IMR-90 (cell line): ENCODE results near the gene RFTN1. TPM values are rescaled to one million over a fixed set of nuclear protein-coding genes. Genes with fewer than 3 reads are reported as not detected.

Experiments
- ATAC-seq: fragments of 200-7000 bp; cut with Tn5 transposase; 2 replicates; pipeline ENCODE4 v1.9.1; 2020; ENCODE audit warnings: low read depth, mild to moderate bottlenecking, moderate library complexity
- BruUV-seq: library from RNA; stranded (reverse); fragments of 400-500 nt; replicated peaks from 2 replicates; lab custom pipeline; 2021; lab: Mats Ljungman, UMichigan
- CTCF ChIA-PET: fragments of 300-600 bp; formaldehyde crosslinking; extraction: SDS; loops from one replicate; lab custom pipeline; 2021; ENCODE audit warnings: antibody characterized with exemption; lab: Yijun Ruan, JAX
- POLR2A ChIA-PET: fragments of 300-600 bp; sonication (Branson Sonifier 250); formaldehyde crosslinking; loops from one replicate; lab custom pipeline; 2022; ENCODE audit warnings: antibody characterized with exemption; ENCODE audit not compliant: unreplicated experiment; lab: Charles Lee
- DNase-seq: peaks from one replicate; pipeline ENCODE4 v3.0.0; 2013
- H2AFZ ChIP-seq: replicated peaks from 2 replicates; pipeline ENCODE3; 2013; ENCODE audit warnings: low read length, mild to moderate bottlenecking; ENCODE audit not compliant: poor library complexity
- H2AK5ac ChIP-seq: 2 replicates; pipeline ENCODE4 v1.6.1; 2013; ENCODE audit warnings: low read depth, low read length, inconsistent platforms
- H2AK9ac ChIP-seq: replicated peaks from 2 replicates; pipeline ENCODE3; 2013; ENCODE audit warnings: mild to moderate bottlenecking, low read depth, low read length, moderate library complexity; ENCODE audit not compliant: poor library complexity
- H2BK120ac ChIP-seq: 2 replicates; pipeline ENCODE4 v1.6.1; 2013; ENCODE audit warnings: low read depth, low read length, inconsistent platforms
- H2BK15ac ChIP-seq: 3 replicates; pipeline ENCODE4 v1.6.1; 2013; ENCODE audit warnings: low read depth, low read length, inconsistent platforms
- H2BK20ac ChIP-seq: 2 replicates; pipeline ENCODE4 v1.6.1; 2013; ENCODE audit warnings: low read depth, mild to moderate bottlenecking, inconsistent platforms, low read length, moderate library complexity
- H2BK5ac ChIP-seq: 2 replicates; pipeline ENCODE4 v1.6.1; 2013; ENCODE audit warnings: mild to moderate bottlenecking, low read depth, low read length, inconsistent platforms; ENCODE audit not compliant: poor library complexity, severe bottlenecking
- H3K14ac ChIP-seq: replicated peaks from 2 replicates; pipeline ENCODE4 v1.6.1; 2013; ENCODE audit warnings: low read depth, low read length, inconsistent platforms
- H3K18ac ChIP-seq: 2 replicates; pipeline ENCODE4 v1.6.1; 2013; ENCODE audit warnings: low read depth, low read length, control low read depth
- H3K23ac ChIP-seq: 2 replicates; pipeline ENCODE4 v1.6.1; 2013; ENCODE audit warnings: low read depth, low read length, inconsistent platforms
- H3K27ac ChIP-seq: 2 replicates; pipeline ENCODE4 v1.5.1; 2013; ENCODE audit warnings: mild to moderate bottlenecking, control low read depth, low read length; ENCODE audit not compliant: insufficient read depth
- H3K27me3 ChIP-seq: 2 replicates; pipeline ENCODE4 v1.6.1; 2013; ENCODE audit warnings: low read length; ENCODE audit not compliant: control insufficient read depth, insufficient read depth
- H3K36me3 ChIP-seq: 2 replicates; pipeline ENCODE4 v1.6.1; 2013; ENCODE audit warnings: low read length, mixed read lengths; ENCODE audit not compliant: control insufficient read depth, insufficient read depth
- H3K4ac ChIP-seq: 2 replicates; pipeline ENCODE4 v1.6.1; 2013; ENCODE audit warnings: low read depth, low read length, inconsistent platforms
- H3K4me1 ChIP-seq: 2 replicates; pipeline ENCODE4 v1.6.1; 2013; ENCODE audit warnings: low read length, mixed read lengths; ENCODE audit not compliant: control insufficient read depth, insufficient read depth
- H3K4me2 ChIP-seq: 2 replicates; pipeline ENCODE4 v1.6.1; 2013; ENCODE audit warnings: low read depth, mild to moderate bottlenecking, control low read depth, low read length, moderate library complexity
- H3K4me3 ChIP-seq: 2 replicates; pipeline ENCODE4 v1.5.1; 2013; ENCODE audit warnings: low read depth, mild to moderate bottlenecking, control low read depth, low read length, moderate library complexity; ENCODE audit not compliant: insufficient read depth
- H3K56ac ChIP-seq: 2 replicates; pipeline ENCODE4 v1.6.1; 2013; ENCODE audit warnings: low read length, inconsistent platforms; ENCODE audit not compliant: insufficient read depth; ENCODE audit errors: extremely low read depth
- H3K79me1 ChIP-seq, 2 experiments: 2 replicates each; pipeline ENCODE4 v1.6.1; 2013; ENCODE audit warnings: low read length in 2 of 2, inconsistent platforms in 1 of 2, low read depth in 1 of 2
- H3K9ac ChIP-seq: 2 replicates; pipeline ENCODE4 v1.6.1; 2013; ENCODE audit warnings: low read depth, low read length, control low read depth
- H3K9me1 ChIP-seq: 2 replicates; pipeline ENCODE4 v1.6.1; 2013; ENCODE audit warnings: low read length, inconsistent platforms; ENCODE audit not compliant: insufficient read depth
- H3K9me3 ChIP-seq: 2 replicates; pipeline ENCODE4 v1.6.1; 2013; ENCODE audit warnings: low read length; ENCODE audit not compliant: control insufficient read depth, insufficient read depth
- H4K20me1 ChIP-seq: 2 replicates; pipeline ENCODE4 v1.6.1; 2013; ENCODE audit warnings: low read length, inconsistent platforms; ENCODE audit not compliant: insufficient read depth
- H4K5ac ChIP-seq: 2 replicates; pipeline ENCODE4 v1.6.1; 2013; ENCODE audit warnings: mild to moderate bottlenecking, low read depth, low read length, control low read depth
- H4K8ac ChIP-seq, 2 experiments: 2 replicates each; pipeline ENCODE4 v1.6.1; 2013; ENCODE audit warnings: low read depth in 2 of 2, low read length in 2 of 2, control low read depth in 1 of 2, inconsistent platforms in 1 of 2
- H4K91ac ChIP-seq: 2 replicates; pipeline ENCODE4 v1.6.1; 2013; ENCODE audit warnings: low read depth, low read length, inconsistent platforms; ENCODE audit not compliant: insufficient read depth
- BHLHE40 ChIP-seq: fragments of 150-350 bp; IDR thresholded peaks from 2 replicates; pipeline ENCODE4 v1.6.1; 2016; ENCODE audit warnings: mild to moderate bottlenecking, low read depth, low read length
- CEBPB ChIP-seq: IDR thresholded peaks from 2 replicates; pipeline ENCODE4 v1.6.1; 2012; ENCODE audit warnings: low read depth, low read length, improper control_type of control experiment
- CHD1 ChIP-seq: IDR thresholded peaks from 2 replicates; pipeline ENCODE4 v1.6.1; 2012; ENCODE audit warnings: low read depth, low read length, improper control_type of control experiment
- ELK1 ChIP-seq: fragments of 150-350 bp; IDR thresholded peaks from 2 replicates; pipeline ENCODE4 v1.6.1; 2016; ENCODE audit warnings: low read depth, mild to moderate bottlenecking, low read length, moderate library complexity, borderline replicate concordance
- FOS ChIP-seq: fragments of 150-350 bp; IDR thresholded peaks from 2 replicates; pipeline ENCODE4 v1.6.1; 2016; ENCODE audit warnings: low read depth, low read length
- MAFK ChIP-seq: IDR thresholded peaks from 2 replicates; pipeline ENCODE4 v1.6.1; 2012; ENCODE audit warnings: low read depth, low read length, improper control_type of control experiment
- MAZ ChIP-seq: IDR thresholded peaks from 2 replicates; pipeline ENCODE4 v1.6.1; 2012; ENCODE audit warnings: low read depth, mild to moderate bottlenecking, low read length, improper control_type of control experiment, moderate library complexity, borderline replicate concordance
- MXI1 ChIP-seq: IDR thresholded peaks from 2 replicates; pipeline ENCODE4 v1.6.1; 2012; ENCODE audit warnings: low read depth, mild to moderate bottlenecking, low read length, moderate library complexity, borderline replicate concordance
- NFE2L2 ChIP-seq: fragments of 150-350 bp; IDR thresholded peaks from 2 replicates; pipeline ENCODE4 v1.6.1; 2016; ENCODE audit warnings: low read depth, mild to moderate bottlenecking, low read length
- POLR2A ChIP-seq: IDR thresholded peaks from 2 replicates; pipeline ENCODE4 v1.6.1; 2012; ENCODE audit warnings: mild to moderate bottlenecking, low read depth, low read length
- RAD21 ChIP-seq: IDR thresholded peaks from 2 replicates; pipeline ENCODE4 v1.6.1; 2012; ENCODE audit warnings: low read length, improper control_type of control experiment
- RCOR1 ChIP-seq: IDR thresholded peaks from 2 replicates; pipeline ENCODE4 v1.6.1; 2012; ENCODE audit warnings: mild to moderate bottlenecking, low read length, improper control_type of control experiment; ENCODE audit not compliant: insufficient replicate concordance
- RFX5 ChIP-seq: IDR thresholded peaks from 2 replicates; pipeline ENCODE4 v1.8.0; 2012; ENCODE audit warnings: low read depth, mild to moderate bottlenecking, low read length, moderate library complexity
- SMC3 ChIP-seq: fragments of 150-350 bp; IDR thresholded peaks from 2 replicates; pipeline ENCODE4 v1.6.1; 2016; ENCODE audit warnings: low read depth, mild to moderate bottlenecking, antibody characterized with exemption, low read length, moderate library complexity
- WGBS, 2 experiments: methylation state at CpG; one replicate each; pipeline versions ENCODE4 v1.1.5 to v1.1.7; 2013; ENCODE audit warnings: missing lambda C conversion rate in 2 of 2; ENCODE audit not compliant: insufficient read length in 1 of 2; ENCODE audit errors: extremely low coverage in 2 of 2; 5-methylcytosine and 5-hydroxymethylcytosine counted together
- dilution Hi-C: fragments of 300-500 bp; cut with HindIII; formaldehyde crosslinking; loops from one replicate; pipeline ENCODE4 v1.14.3; 2018; ENCODE audit warnings: low sequenced_read_pairs; ENCODE audit not compliant: unreplicated experiment
- in situ Hi-C: fragments of 300-500 bp; cut with MboI; formaldehyde crosslinking; loops from 3 replicates; pipeline ENCODE4 v1.14.3; 2019; ENCODE audit warnings: low sequenced_read_pairs, inconsistent platforms, mixed read lengths
- intact Hi-C: fragments of 100-400 bp; cut with micrococcal nuclease; formaldehyde crosslinking; loops from 2 replicates; pipeline ENCODE4 v1.10.0; 2022
- polyA plus RNA-seq, 3 experiments: library from polyadenylated mRNA; depleted of rRNA; stranded (reverse); fragments of >200 nt; gene quantifications; 2 replicates each; pipeline ENCODE4 v1.2.3, GENCODE V29; 2012; ENCODE audit warnings: low replicate concordance in 1 of 3
- total RNA-seq: library from RNA; depleted of rRNA; stranded (reverse); fragments of >200 nt; gene quantifications from 2 replicates; pipeline ENCODE4 v1.2.3, GENCODE V29; 2012
- TF ChIP-seq, protein P1 (sequence below): fragments of 150-350 bp; IDR thresholded peaks from 2 replicates; pipeline ENCODE4 v1.6.1; 2017; ENCODE audit warnings: mild to moderate bottlenecking, antibody characterized with exemption, low read length, low read depth
- TF ChIP-seq, protein P2 (sequence below): conservative IDR thresholded peaks from 2 replicates; pipeline ENCODE4 v1.5.1; 2012; ENCODE audit warnings: mild to moderate bottlenecking, low read depth, low read length, improper control_type of control experiment

The RFTN1 gene
- total and polyA plus RNA-seq, 2 of the 4 experiments (the other 2 are of a cell fraction): 45.0 to 52.0 TPM

- CTCF ChIA-PET: no interaction called here
- Histone ChIP-seq H3K79me1 (peaks cover 21 to 64% of the 10 kb centered on the region in 2 experiments; a peak in 3 of 4 replicates), H4K8ac (no peak overlapping the region), H2BK5ac (no peak overlapping the region), H3K27me3 (no peaks in the 10 kb centered on the region), H2AK5ac (no peak overlapping the region), H3K18ac (peak overlapping the region; percentile 63), H3K4me1 (peaks cover 9% of the 10 kb centered on the region), H2BK15ac (no peak overlapping the region; the same call in 2 of the 3 replicates), H2BK20ac (no peak overlapping the region), H4K91ac (0 out of 2 replicates have a peak overlapping the region, but pooled peaks have one; percentile 1), H4K5ac (0 out of 2 replicates have a peak overlapping the region, but pooled peaks have one; percentile 4), H3K56ac (no peak overlapping the region), H3K4me2 (peak overlapping the region; percentile 63), H2BK120ac (no peak overlapping the region), H3K9ac (no peak overlapping the region), H3K9me1 (peaks cover 15% of the 10 kb centered on the region), H2AK9ac (no peak overlapping the region), H3K27ac (peak overlapping the region; percentile 34; the same call in 1 of the 2 replicates), H3K4me3 (no peak overlapping the region), H3K23ac (no peak overlapping the region), H3K4ac (peak overlapping the region; percentile 0; the same call in 1 of the 2 replicates), H3K9me3 (no peaks in the 10 kb centered on the region), H4K20me1 (peaks cover 26% of the 10 kb centered on the region), H3K14ac (no peak overlapping the region; the same call in 1 of the 2 replicates), H3K36me3 (0 out of 2 replicates have a peak, but pooled peaks cover 4% of the 10 kb centered on the region), H2AFZ (no peak overlapping the region)
- ATAC-seq (peak; percentile 74), DNase-seq (peak; percentile 55)
- dilution Hi-C loops (no loop called here), intact Hi-C loops (no loop called here), in situ Hi-C loops (no loop called here)
- POLR2A ChIA-PET: no interaction called here
- TF ChIP-seq RCOR1 (no peak), MAZ (no peak), RFX5 (no peak), CHD1 (no peak), NFE2L2 (no peak), CEBPB (no peak), POLR2A (no peak), FOS (no peak), ELK1 (no peak), MXI1 (no peak), MAFK (no peak), RAD21 (no peak), SMC3 (no peak), BHLHE40 (no peak)
- TF ChIP-seq, protein P1, sequence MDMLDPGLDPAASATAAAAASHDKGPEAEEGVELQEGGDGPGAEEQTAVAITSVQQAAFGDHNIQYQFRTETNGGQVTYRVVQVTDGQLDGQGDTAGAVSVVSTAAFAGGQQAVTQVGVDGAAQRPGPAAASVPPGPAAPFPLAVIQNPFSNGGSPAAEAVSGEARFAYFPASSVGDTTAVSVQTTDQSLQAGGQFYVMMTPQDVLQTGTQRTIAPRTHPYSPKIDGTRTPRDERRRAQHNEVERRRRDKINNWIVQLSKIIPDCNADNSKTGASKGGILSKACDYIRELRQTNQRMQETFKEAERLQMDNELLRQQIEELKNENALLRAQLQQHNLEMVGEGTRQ: no peak
- TF ChIP-seq, protein P2, sequence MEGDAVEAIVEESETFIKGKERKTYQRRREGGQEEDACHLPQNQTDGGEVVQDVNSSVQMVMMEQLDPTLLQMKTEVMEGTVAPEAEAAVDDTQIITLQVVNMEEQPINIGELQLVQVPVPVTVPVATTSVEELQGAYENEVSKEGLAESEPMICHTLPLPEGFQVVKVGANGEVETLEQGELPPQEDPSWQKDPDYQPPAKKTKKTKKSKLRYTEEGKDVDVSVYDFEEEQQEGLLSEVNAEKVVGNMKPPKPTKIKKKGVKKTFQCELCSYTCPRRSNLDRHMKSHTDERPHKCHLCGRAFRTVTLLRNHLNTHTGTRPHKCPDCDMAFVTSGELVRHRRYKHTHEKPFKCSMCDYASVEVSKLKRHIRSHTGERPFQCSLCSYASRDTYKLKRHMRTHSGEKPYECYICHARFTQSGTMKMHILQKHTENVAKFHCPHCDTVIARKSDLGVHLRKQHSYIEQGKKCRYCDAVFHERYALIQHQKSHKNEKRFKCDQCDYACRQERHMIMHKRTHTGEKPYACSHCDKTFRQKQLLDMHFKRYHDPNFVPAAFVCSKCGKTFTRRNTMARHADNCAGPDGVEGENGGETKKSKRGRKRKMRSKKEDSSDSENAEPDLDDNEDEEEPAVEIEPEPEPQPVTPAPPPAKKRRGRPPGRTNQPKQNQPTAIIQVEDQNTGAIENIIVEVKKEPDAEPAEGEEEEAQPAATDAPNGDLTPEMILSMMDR: no peak
- BruUV-seq: no TSS peak
- WGBS, 2 experiments: no CpG with 5 or more reads among the region's 5 CpGs
These were observed 93.8 kb downstream of the RFTN1 start for GRCh38 chr3:16419640-16420241.
